Liver (tissue), 3 donors: ENCODE results near the gene STPG4.

ENCODE experiments used
- EGR1 ChIP-seq, 2 donors: IDR thresholded peaks; 2 replicates each; pipeline ENCODE4 v1.6.1; 2016 to 2018; ENCODE audit warnings: antibody characterized with exemption in 2 of 2, low read depth in 2 of 2
- FOXA1 ChIP-seq: IDR thresholded peaks from 2 replicates; pipeline ENCODE4 v1.6.1; 2016; ENCODE audit warnings: antibody characterized with exemption
- HNF4G ChIP-seq: IDR thresholded peaks from 2 replicates; pipeline ENCODE4 v1.6.1; 2016; ENCODE audit warnings: antibody characterized with exemption
- JUND ChIP-seq, 2 donors: IDR thresholded peaks; 2 replicates each; pipeline ENCODE4 v1.6.1; 2016; ENCODE audit warnings: antibody characterized with exemption in 2 of 2
- RAD21 ChIP-seq, 2 donors: IDR thresholded peaks; 2 replicates each; pipeline ENCODE4 v1.6.1; 2016; ENCODE audit warnings: antibody characterized with exemption in 2 of 2, mild to moderate bottlenecking in 2 of 2
- RXRA ChIP-seq, 2 donors: IDR thresholded peaks; 2 replicates each; pipeline ENCODE4 v1.6.1; 2017 to 2018; ENCODE audit warnings: antibody characterized with exemption in 2 of 2, mild to moderate bottlenecking in 1 of 2
- TAF1 ChIP-seq: conservative IDR thresholded peaks from 2 replicates; pipeline ENCODE4 v1.6.1; 2016; ENCODE audit warnings: antibody characterized with exemption, mild to moderate bottlenecking
- YY1 ChIP-seq: IDR thresholded peaks from 2 replicates; pipeline ENCODE4 v1.6.1; 2016; ENCODE audit warnings: antibody characterized with exemption, mild to moderate bottlenecking
- TF ChIP-seq, protein P1 (sequence below): fragments of 150-350 bp; IDR thresholded peaks from 2 replicates; pipeline ENCODE4 v1.5.1; 2017; ENCODE audit warnings: improper control_type of control experiment, low read depth, low read length; ENCODE audit not compliant: missing input control
- TF ChIP-seq, protein P2 (sequence below): IDR thresholded peaks from 2 replicates; pipeline ENCODE4 v1.6.1; 2016; ENCODE audit warnings: antibody characterized with exemption, mild to moderate bottlenecking
- TF ChIP-seq, protein P3 (sequence below): IDR thresholded peaks from 2 replicates; pipeline ENCODE4 v1.6.1; 2016; ENCODE audit warnings: antibody characterized with exemption
- donor health status: healthy.
- donor health status: healthy.

GRCh38 chr2:47162780-47163179 lies 7.7 kb upstream of the STPG4 start:
- TF ChIP-seq, protein P1, sequence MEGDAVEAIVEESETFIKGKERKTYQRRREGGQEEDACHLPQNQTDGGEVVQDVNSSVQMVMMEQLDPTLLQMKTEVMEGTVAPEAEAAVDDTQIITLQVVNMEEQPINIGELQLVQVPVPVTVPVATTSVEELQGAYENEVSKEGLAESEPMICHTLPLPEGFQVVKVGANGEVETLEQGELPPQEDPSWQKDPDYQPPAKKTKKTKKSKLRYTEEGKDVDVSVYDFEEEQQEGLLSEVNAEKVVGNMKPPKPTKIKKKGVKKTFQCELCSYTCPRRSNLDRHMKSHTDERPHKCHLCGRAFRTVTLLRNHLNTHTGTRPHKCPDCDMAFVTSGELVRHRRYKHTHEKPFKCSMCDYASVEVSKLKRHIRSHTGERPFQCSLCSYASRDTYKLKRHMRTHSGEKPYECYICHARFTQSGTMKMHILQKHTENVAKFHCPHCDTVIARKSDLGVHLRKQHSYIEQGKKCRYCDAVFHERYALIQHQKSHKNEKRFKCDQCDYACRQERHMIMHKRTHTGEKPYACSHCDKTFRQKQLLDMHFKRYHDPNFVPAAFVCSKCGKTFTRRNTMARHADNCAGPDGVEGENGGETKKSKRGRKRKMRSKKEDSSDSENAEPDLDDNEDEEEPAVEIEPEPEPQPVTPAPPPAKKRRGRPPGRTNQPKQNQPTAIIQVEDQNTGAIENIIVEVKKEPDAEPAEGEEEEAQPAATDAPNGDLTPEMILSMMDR, result no peak
- TF ChIP-seq HNF4G, result no peak
- TF ChIP-seq JUND (IDR thresholded peaks at IDR 0.05), result no peak
- TF ChIP-seq FOXA1, result no peak
- TF ChIP-seq YY1, result no peak
- TF ChIP-seq TAF1, result no peak
- TF ChIP-seq, protein P2, sequence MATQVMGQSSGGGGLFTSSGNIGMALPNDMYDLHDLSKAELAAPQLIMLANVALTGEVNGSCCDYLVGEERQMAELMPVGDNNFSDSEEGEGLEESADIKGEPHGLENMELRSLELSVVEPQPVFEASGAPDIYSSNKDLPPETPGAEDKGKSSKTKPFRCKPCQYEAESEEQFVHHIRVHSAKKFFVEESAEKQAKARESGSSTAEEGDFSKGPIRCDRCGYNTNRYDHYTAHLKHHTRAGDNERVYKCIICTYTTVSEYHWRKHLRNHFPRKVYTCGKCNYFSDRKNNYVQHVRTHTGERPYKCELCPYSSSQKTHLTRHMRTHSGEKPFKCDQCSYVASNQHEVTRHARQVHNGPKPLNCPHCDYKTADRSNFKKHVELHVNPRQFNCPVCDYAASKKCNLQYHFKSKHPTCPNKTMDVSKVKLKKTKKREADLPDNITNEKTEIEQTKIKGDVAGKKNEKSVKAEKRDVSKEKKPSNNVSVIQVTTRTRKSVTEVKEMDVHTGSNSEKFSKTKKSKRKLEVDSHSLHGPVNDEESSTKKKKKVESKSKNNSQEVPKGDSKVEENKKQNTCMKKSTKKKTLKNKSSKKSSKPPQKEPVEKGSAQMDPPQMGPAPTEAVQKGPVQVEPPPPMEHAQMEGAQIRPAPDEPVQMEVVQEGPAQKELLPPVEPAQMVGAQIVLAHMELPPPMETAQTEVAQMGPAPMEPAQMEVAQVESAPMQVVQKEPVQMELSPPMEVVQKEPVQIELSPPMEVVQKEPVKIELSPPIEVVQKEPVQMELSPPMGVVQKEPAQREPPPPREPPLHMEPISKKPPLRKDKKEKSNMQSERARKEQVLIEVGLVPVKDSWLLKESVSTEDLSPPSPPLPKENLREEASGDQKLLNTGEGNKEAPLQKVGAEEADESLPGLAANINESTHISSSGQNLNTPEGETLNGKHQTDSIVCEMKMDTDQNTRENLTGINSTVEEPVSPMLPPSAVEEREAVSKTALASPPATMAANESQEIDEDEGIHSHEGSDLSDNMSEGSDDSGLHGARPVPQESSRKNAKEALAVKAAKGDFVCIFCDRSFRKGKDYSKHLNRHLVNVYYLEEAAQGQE, result no peak
- TF ChIP-seq, protein P3, sequence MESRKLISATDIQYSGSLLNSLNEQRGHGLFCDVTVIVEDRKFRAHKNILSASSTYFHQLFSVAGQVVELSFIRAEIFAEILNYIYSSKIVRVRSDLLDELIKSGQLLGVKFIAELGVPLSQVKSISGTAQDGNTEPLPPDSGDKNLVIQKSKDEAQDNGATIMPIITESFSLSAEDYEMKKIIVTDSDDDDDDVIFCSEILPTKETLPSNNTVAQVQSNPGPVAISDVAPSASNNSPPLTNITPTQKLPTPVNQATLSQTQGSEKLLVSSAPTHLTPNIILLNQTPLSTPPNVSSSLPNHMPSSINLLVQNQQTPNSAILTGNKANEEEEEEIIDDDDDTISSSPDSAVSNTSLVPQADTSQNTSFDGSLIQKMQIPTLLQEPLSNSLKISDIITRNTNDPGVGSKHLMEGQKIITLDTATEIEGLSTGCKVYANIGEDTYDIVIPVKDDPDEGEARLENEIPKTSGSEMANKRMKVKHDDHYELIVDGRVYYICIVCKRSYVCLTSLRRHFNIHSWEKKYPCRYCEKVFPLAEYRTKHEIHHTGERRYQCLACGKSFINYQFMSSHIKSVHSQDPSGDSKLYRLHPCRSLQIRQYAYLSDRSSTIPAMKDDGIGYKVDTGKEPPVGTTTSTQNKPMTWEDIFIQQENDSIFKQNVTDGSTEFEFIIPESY, result no peak
- no peak for TF ChIP-seq RAD21 (IDR thresholded peaks at IDR 0.05)
- TF ChIP-seq RXRA (IDR thresholded peaks at IDR 0.05), result no peak
- TF ChIP-seq EGR1 (IDR thresholded peaks at IDR 0.05; ENCODE audit: low read depth in 2 of 2), result no peak
